CD4-positive, alpha-beta T cell treated with Interleukin-15 for 4 hours (primary cell): ENCODE measurements around the gene RET.
"Not testable (repeated sequence)": the region's sequence is repeated elsewhere in the genome, so short reads cannot be mapped to it uniquely, and the experiment has no call there.

Experiments
- DNase-seq: peaks from one replicate; pipeline ENCODE4 v3.0.0-alpha.2; 2020; ENCODE audit warnings: low spot score

RET gene

DNA sequence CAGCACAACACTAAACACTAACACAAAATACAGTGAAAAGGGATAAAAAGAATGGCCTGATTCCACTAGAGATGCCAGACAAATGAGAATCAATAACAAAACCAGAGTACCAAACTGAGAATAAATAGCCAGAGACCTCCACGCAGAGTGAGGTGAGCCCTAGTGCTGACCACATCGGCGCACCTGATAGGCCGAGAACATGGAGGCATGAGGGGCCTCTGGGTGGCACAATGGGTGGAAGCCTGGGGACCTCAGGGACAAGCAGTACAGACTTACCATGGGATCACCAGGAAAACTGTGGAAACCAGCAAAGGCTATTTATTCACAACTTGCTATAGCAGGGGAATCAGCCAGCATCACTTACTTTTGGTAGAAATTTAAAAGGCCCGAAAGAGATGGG, 59.6 kb downstream of the RET start:
- DNase-seq: no peak

DNA sequence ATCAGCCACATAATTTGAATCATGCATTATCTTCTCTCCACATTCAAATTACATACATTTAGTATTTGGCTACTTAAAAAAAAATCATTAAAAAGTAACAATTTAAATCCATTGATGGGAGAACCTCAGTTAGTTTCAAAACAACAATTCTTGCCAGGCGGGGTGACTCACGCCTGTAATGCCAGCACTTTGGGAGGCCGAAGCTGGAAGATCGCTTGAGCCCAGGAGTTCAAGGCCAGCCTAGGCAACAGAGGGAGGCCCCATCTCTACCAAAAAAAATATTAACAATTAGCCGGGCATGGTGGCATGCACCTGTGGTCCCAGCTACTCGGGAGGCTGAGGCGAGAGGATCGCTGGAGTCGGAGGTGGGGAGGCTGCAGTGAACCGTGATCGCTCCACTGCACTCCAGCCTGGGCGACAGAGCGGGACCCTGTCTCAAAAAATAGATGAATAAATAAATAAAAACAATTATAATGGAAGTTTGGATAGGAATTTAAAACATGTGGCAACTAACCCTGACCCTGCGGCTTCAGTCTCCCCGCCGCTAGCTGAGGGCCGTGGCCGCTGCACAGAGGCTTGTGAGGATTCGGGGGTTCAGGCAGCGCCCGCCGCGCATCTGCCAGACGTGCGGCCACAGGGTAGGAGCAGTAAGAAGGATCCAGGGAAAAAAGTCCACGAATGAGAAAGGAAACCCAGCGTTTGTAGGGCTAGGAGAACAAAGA, 60.3 kb downstream of the RET start:
- DNase-seq: no peak

DNA sequence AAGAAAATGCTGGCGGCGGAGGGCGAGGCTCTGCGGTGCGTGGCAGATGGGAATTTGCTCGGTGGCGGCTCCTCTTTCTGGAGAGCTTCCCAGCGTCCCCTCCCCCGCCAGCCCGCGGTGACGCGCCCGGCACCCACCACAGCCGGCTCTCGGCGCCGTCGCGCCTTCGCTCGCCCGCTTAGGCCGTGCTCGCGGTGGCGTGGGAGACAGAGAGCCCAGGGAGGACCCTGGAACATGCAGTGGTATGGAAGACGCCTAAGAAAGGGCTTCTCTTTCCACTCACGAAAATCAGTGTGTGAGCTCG, 60.8 kb downstream of the RET start:
- DNase-seq: peak; percentile 25

DNA sequence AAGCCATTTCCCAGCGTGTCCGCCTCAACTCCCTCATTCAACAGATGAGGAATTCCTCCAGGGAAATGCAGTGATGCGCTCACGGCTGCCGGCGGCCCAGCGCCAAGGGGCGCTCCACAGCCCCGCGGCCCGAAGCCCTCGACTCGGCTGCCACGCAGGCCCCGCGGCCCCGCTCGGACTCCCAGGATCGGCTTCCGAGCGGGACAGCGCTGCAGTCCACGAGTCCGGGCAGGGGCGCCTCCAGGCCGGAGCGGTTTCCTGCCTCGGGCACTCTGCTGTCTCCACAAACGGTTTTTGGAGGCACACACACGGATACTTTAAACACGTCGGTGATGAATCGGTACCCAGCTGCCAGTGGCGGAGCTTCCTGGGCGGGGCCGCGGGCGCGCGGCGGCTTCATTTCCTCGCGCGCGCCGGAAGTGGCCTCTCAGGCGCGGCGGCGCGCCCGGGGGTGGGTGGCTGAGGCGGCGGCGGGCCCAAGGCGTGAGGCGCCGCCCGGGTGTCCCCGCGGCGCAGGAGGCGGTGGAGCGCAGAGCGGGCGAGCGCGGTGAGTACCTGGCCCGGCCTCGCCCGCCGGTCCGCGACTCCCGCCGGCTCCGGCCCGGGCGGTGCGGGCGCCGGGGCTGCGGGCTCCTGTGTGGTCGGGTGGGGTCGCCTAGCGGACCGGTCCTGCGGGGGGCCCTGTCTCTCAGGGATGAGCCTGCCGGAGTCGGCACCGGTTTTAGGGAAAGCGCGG, 61.3 kb downstream of the RET start, which contains the start of gene CSGALNACT2:
Gene CSGALNACT2, plus strand, starts transcription at position 425 of the 736 bp plus-strand sequence. CDS start 16,705 bp downstream, outside the sequence.
- peak; percentile 88 for DNase-seq

DNA sequence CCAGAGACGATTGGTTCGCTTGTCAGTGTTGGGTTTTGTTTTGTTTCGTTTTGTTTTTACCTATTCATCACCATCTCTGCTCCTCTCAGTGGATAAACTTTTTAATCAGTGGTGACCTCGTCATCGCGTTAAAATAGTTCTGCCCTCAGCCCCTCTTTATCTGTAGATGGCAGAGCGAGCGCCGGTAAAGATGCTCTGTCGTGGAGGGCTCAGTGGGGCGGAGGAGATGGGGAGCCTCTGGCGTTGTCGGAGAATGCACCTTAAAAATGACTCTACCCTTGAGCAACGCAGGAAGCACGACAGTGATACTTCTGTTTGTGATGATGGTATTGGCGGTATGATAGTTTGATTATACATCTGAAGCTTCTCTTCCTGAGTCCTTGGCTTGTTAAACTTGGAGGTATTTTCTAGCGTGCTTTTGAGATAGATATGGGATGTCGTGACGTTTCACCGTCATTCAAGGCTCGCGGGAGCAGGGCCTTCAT, 61.9 kb downstream of the RET start:
- DNase-seq: peak; percentile 67

DNA sequence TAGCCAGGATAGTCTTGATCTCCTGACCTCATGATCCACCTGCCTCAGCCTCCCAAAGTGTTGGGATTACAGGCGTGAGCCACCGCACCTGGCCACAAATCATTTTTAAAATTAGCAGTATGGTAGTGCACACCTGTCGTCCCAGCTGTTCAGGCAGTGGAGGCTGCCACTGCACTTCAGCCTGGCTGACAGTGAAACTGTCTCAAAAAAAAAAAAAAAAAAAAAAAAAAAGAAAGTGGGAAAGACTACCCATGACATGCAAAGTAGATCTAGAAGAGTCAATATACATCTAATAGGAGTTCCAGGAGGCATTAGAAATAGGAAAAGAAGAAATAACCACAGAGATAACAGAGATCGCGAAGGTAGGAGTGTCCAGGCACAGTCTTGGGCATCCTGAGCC, 64.6 kb downstream of the RET start:
- DNase-seq: no peak

DNA sequence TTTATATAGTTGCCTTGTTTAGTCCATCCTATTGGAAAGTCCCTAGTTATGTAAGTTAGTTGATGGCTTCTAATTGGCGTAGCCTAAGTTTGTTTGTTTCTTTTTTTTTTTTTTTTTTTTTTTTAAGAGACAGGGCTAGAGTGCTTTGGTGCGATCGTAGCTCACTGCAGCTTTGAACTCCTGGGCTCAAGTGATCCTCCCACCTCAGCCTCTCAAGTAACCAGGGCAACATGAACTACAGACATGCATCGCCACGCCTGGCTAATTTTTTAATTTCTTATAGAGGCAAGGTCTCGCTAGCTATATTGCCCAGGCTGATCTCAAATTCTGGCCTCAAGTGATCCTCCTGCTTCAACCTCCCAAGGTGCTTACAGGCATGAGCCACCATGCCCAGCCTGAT, 68.4 kb downstream of the RET start:
- DNase-seq: no peak

DNA sequence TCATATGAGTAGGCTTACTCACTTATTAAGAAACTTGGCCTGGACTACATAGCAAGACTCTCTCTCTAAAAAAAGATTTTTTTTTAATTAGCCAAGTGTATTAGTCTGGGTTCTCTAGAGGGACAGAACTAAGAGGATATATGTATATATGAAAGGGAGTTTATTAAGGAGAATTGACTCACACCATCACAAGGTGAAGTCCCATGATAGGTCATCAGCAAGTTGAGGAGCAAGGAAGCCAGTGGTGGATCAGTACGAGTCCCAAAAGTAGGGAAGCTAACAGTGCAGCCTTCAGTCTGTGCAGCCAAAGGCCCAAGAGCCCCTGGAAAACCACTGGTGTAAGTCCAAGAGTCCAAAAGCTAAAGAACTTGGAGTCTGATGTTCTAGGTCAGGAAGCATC, 69.1 kb downstream of the RET start:
- DNase-seq: not testable (repeated sequence)

DNA sequence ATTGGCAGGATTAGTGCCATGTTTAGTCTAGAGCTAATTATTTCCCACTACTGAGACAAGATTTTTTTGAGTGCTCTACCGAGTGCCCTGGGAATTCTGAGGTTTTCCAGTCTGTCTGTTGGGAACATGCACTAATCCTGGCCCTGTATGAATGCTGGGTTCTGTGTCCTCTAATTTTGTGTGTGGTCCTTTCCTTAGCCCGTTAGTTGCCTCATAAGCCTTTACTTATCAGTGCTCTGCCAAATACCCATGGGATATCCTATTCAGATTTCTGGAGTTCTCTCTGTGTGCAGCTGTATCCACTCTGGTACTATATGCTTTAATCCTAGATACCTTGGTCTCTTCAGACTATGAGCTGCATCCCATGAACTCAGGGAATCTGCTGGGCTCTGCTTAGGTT, 74.5 kb downstream of the RET start:
- DNase-seq: no peak

DNA sequence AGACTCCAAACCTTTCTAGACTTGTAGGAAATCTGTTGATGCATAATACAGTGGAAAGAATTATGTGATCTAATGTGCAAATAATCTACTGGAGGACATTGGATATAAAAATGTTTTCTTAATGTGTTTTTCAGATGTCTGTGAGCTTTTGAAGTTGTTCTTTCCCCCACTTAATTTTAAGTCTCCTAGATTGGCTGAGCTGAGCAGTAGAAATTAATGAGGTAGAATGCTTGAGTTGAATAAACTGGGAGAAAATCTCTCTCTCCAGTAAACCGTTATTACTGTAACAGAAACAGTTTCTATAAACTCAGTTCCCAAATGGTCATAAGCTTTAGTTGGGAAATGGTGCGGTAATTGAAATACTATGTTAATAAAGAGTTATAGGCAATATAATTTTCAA, 77.0 kb downstream of the RET start:
- no peak for DNase-seq

DNA sequence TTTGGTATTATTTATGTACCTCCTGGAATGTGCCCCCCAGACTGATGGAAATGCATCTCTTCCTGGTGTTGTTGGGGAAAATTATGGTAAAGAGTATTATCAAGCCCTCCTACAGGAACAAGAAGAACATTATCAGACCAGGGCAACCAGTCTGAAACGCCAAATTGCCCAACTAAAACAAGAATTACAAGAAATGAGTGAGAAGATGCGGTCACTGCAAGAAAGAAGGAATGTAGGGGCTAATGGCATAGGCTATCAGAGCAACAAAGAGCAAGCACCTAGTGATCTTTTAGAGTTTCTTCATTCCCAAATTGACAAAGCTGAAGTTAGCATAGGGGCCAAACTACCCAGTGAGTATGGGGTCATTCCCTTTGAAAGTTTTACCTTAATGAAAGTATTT, 78.4 kb downstream of the RET start:
- no peak for DNase-seq

DNA sequence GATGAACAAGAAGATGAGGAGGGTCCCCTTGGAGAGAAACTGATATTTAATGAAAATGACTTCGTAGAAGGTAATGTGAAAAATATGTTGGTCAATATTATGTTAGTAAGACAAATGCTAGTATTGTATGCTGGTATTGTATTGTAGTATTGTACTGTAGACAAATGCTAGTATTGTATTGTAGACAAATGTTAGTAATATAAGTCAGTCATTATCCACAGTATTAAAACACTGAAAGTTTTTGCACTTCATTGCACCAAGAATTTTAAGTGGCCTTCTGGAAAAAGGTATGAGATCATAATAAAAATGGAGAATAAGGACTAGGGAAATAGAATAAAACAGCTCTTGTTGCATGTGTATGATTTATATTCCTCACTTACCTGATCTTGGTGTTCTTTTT, 78.9 kb downstream of the RET start:
- no peak for DNase-seq

DNA sequence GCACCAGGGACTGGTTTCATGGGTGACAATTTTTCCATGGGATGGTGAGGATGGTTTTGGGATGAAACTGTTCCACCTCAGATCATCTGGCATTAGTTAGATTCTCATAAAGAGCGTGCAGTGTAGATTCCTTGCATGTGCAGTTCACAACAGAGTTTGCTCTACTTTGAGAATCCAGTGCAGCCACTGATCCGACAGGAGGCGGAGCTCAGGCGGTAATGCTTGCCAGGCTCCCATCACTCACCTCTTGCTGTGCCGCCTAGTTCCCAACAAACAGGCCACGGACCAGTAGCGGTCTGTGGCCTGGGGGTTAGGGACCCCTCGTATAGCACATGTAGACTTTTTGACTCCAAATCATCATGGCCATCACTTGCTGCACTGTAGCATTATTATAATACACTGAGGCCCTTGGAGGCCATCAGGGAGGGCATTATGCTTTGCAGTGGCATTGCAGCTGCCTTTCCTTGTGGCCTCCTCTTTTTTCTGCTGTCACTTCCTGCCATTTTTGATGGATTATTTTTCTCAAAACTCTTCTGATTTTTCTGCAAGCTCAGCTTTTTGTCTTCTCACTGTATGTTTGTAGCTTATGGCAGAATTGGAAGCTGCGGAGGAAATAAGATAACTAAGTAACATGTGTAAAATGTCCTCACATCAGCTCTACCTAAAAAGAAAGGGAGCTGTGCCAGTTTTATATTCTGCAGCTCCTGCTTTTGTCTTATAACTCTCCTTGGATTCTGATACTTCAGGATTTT, 79.9 kb downstream of the RET start:
- no peak for DNase-seq

DNA sequence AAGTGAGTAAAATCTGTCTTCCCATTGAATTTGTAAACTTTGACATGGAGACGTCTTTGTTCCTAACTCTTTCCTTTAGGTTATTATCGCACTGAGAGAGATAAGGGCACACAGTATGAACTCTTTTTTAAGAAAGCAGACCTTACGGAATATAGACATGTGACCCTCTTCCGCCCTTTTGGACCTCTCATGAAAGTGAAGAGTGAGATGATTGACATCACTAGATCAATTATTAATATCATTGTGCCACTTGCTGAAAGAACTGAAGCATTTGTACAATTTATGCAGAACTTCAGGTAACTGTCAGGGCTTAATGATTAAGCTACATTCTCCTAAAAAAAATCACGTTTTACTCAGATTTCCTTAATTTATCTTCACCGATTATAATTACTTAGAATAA, 81.8 kb downstream of the RET start:
- no peak for DNase-seq

DNA sequence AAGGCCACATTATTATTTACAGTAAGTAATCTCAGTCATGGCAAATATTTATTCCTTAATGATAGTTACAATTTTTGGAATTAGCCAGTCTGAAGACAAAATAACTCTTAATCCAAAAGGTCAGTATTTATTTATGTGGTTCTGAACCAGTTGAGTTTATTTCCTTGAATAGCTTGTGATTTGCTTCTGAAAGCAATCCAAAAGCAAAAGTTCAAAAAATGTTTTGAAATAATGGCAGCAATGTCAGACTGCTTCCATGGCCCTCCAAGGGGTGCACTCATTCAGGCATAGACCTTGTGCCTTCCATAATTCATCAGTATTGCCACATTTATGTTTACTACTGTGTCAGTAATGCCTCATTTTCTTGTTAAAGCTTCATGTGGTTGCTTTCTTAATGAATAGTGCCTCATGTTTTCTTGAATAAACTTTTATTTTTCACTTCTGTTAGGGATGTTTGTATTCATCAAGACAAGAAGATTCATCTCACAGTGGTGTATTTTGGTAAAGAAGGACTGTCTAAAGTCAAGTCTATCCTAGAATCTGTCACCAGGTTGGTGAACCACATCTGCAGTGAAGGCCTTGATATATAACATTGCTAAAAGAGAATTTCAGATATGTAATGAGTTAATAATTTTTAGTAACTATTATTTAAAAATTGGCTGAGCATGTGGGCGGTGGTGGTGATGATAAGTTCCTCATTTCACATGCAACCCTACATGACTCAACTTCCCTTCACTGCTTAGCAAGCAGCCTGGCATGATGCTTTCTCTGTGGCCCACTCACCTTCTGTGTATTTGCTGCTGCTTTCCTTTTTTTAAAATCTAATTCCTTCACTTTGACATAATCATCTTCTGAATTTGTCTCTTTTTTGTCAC, 83.4 kb downstream of the RET start:
- DNase-seq: peak; percentile 17

DNA sequence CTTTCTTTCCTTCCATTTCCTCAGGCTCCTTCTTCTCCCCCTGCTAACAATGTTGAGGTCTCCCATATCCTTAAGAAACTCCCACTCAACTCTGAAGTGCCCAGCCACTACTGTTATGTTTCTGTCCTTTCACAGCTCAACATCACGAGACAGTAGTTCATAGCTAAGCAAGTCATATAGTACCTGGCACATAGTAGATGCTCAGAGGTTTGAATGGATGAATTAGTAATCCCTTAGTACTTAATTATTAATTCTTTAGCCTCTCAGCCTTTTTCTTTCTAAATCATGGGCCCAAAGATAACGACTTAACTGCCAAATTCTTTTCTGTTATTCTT, 84.0 kb downstream of the RET start:
- DNase-seq: no peak

DNA sequence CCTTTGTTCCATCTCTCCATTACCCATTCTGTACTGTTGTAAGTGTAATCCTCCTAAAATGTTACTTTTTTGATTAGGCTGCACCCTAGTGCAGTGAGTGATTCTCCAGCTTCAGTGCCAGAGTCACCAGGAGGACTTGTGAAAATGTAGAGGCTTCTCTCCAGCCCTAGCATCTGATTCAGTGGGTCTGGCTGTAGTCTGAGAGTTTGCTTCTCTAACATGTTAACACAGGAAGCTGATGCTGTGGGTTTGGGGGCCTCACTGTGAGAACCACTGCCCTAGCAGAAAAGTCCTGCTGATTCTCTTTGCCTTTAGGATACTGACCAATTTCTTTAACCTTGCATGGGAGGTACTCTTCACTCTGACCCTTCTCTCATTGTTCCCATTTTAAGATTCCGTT, 85.7 kb downstream of the RET start:
- DNase-seq: no peak

DNA sequence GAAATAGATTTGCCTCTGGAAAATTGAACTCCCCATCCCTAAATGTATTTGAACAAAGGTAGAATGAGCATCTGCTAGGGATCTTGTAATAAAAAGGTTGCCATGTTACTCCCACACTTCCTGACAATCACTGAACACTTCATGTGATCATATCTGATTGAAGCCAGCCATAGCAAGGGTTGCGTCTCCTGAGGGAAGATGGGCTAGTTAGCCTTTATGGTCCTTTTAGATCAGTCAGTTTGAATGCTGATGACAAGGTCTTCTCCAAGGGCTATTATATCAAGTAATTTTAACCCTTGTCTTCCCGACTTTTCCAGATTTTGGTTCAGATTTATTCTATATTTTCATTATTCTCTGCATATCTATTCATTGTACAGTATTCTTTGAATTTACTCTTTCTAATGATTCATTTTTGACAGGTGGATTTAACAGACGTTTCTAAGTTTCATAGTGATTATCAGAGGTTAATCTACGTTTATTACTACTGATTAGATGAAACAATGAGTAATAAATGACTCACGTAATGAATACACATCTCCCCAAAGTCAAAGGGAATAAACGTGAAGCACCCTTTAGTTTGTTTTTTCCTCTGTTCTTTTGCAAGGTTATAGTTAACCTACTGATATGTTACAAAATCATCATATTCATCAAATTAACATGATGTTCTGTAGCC, 89.5 kb downstream of the RET start:
- DNase-seq: no peak

DNA sequence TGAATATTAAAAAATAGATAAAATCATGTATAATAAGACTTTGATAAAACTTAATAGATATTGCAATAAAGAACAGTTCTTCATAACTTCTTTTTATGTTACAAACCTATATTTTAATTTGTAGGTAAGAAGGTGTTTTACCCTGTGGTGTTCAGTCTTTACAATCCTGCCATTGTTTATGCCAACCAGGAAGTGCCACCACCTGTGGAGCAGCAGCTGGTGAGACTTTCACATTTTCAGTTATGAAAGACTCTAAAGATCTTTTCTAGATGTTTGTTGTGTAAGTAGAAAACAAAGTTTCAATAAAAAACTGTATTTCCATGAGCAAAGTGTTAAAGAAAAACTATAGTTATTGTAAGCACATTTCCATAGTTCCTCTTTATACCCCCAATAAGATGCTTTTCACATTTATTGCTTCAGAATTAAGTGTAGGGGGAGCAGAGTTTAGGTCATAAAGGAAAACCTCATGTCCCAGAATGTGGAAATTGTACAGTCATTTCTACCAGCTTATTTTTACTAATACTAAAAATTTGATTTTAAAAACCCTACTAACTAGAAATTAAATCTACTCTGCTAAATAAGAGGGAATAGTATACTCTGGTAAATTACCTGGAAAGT, 90.1 kb downstream of the RET start:
- no peak for DNase-seq

DNA sequence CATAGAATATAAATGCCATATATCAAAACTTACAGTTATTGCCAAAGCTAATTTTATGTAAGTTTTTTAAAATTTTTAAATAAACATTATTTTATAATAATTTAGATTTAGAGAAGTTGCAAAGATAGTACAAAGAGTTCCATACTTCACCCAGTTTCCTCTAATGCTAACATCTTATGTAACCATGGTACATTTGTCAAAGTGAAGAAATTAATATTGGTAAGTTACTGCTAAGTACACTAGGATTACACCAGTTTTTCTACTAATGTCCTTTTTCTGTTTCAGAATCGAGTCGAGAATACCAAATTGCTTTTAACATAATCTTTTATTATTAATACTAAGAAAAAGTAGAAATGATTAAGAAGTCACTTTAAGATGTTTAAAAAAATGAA, 90.6 kb downstream of the RET start:
- DNase-seq: no peak

DNA sequence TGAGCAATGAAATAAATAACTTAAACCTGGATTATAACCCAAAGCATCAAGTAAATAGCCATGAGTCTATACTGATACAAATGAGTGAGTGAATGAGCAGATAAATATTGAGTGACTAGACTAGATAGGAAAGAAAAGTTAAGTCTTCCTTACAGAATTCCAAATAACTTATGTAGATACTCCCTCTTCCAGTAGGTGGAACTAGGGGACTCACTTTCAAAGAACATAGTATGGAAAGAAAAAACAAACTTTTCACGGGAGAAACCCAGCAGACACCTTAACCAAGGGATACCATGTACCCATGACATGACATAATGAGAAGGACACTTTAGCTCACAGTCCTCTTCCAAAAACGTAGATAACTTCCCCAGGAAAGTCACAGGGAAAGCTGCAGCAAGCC, 93.6 kb downstream of the RET start:
- DNase-seq: no peak
